DND-41 (cell line): Measurements from ENCODE around the gene TOMM40L.

Experiments used
- ATAC-seq: fragments of 200-7000 bp; cut with Tn5 transposase; 3 replicates; pipeline ENCODE4 v1.9.1; 2021; ENCODE audit warnings: low read depth; ENCODE audit not compliant: insufficient read depth
- DNase-seq: peaks from one replicate; pipeline ENCODE4 v3.0.0-alpha.2; 2020
- H2AFZ ChIP-seq: 2 replicates; pipeline ENCODE4 v1.6.0; 2012; ENCODE audit warnings: low read depth, low read length
- H3K27ac ChIP-seq: 2 replicates; pipeline ENCODE4 v1.5.1; 2012; ENCODE audit warnings: low read length, inconsistent platforms
- H3K27me3 ChIP-seq: fragments of 200-600 bp; sonication (generic); 2 replicates; pipeline ENCODE4 v1.6.0; 2012; ENCODE audit warnings: low read length, mild to moderate bottlenecking, inconsistent platforms; ENCODE audit not compliant: insufficient read depth, poor library complexity
- H3K36me3 ChIP-seq: 2 replicates; pipeline ENCODE4 v1.5.1; 2012; ENCODE audit warnings: low read length, inconsistent platforms; ENCODE audit not compliant: insufficient read depth
- H3K4me1 ChIP-seq: 2 replicates; pipeline ENCODE4 v1.5.1; 2012; ENCODE audit warnings: mild to moderate bottlenecking, low read length; ENCODE audit not compliant: insufficient read depth
- H3K4me2 ChIP-seq: 2 replicates; pipeline ENCODE4 v1.6.0; 2012; ENCODE audit warnings: mild to moderate bottlenecking, moderate library complexity, low read length, inconsistent platforms; ENCODE audit not compliant: insufficient read depth
- H3K4me3 ChIP-seq, 2 experiments: fragments of 200-600 bp in 1 of 2; shearing (Covaris generic) in 1 of 2; 2 replicates each; pipeline ENCODE4 v1.5.1; 2012 to 2016; ENCODE audit warnings: inconsistent platforms in 2 of 2, low read length in 2 of 2, mild to moderate bottlenecking in 2 of 2, low read depth in 1 of 2, moderate library complexity in 1 of 2
- H3K79me2 ChIP-seq: 2 replicates; pipeline ENCODE4 v1.6.0; 2012; ENCODE audit warnings: low read length, inconsistent platforms; ENCODE audit not compliant: insufficient read depth
- H3K9ac ChIP-seq: 2 replicates; pipeline ENCODE4 v1.6.0; 2012; ENCODE audit warnings: low read depth, mild to moderate bottlenecking, inconsistent platforms, low read length, moderate library complexity
- H3K9me3 ChIP-seq: 2 replicates; pipeline ENCODE4 v1.5.1; 2012; ENCODE audit warnings: low read length, moderate library complexity, mild to moderate bottlenecking, inconsistent platforms; ENCODE audit not compliant: insufficient read depth, severe bottlenecking
- H4K20me1 ChIP-seq: 2 replicates; pipeline ENCODE4 v1.6.0; 2012; ENCODE audit warnings: low read length; ENCODE audit not compliant: insufficient read depth
- CTCF ChIP-seq: IDR thresholded peaks from 2 replicates; pipeline ENCODE4 v1.5.1; 2012; ENCODE audit warnings: borderline replicate concordance, low read length, moderate library complexity, mild to moderate bottlenecking; ENCODE audit not compliant: poor library complexity, severe bottlenecking; ENCODE audit errors: extremely low read depth
- EZH2 ChIP-seq: IDR thresholded peaks from 3 replicates; pipeline ENCODE4 v1.6.1; 2012; ENCODE audit warnings: borderline replicate concordance, low read depth, mild to moderate bottlenecking, moderate library complexity, low read length, inconsistent platforms; ENCODE audit not compliant: severe bottlenecking

The TOMM40L gene

DNA sequence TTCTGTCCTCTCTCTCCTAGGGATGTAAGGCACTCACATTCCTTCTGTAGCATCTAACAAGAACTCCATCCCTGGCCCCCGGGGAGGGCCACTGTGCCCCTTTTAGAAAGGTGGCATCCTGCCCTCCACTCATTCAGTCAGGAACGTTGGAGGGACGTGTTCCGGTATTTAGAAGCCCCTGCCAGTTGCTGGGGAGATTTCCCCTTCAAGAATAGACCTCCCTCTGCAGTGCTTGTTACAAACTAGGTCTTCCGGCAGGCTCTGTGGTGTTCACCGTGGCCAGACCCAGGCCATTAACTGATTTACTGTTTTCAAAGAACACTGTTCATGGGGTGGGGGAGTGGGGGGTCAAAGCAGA lies 33.5 kb downstream of the TOMM40L start:
- Histone ChIP-seq H3K9me3 (peaks cover 8% of the 10 kb centered on the region), H3K4me1 (no peaks in the 10 kb centered on the region), H3K36me3 (no peaks in the 10 kb centered on the region), H3K9ac (no peak overlapping the region), H2AFZ (no peak overlapping the region), H3K79me2 (no peaks in the 10 kb centered on the region), H3K4me2 (no peak overlapping the region), H4K20me1 (no peaks in the 10 kb centered on the region), H3K4me3 (no peak overlapping the region), H3K27me3 (peaks cover 18% of the 10 kb centered on the region), H3K27ac (no peak overlapping the region)
- ATAC-seq = no peak
- TF ChIP-seq EZH2 (no peak), CTCF (no peak)
- no peak for DNase-seq

DNA sequence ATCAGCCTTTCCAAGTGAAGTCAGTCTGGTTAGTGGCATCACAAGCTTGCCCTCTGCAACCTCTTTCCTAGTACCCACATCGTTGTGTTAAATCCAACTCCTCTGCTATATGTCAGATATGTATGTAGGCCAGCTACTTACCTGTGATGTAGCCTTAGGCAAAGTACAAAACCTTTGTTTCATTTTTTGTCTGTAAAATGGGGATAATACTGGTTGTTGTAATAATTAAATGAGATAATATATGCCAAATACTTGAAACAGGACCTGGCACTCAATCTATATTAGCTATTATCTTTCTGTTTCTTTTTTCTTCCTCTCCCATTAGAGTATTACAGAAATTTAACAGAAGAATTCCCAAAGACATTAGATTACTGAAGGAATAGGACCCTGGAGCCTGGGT lies 33.9 kb downstream of the TOMM40L start:
- Histone ChIP-seq H3K36me3 (no peaks in the 10 kb centered on the region), H2AFZ (no peak overlapping the region), H3K27ac (no peak overlapping the region), H3K4me1 (no peaks in the 10 kb centered on the region), H3K79me2 (no peaks in the 10 kb centered on the region), H3K9ac (no peak overlapping the region), H3K4me3 (no peak overlapping the region), H4K20me1 (no peaks in the 10 kb centered on the region), H3K4me2 (no peak overlapping the region), H3K9me3 (peaks cover 8% of the 10 kb centered on the region), H3K27me3 (peaks cover 18% of the 10 kb centered on the region)
- ATAC-seq (no peak), DNase-seq (no peak)
- TF ChIP-seq EZH2 (no peak), CTCF (no peak)

DNA sequence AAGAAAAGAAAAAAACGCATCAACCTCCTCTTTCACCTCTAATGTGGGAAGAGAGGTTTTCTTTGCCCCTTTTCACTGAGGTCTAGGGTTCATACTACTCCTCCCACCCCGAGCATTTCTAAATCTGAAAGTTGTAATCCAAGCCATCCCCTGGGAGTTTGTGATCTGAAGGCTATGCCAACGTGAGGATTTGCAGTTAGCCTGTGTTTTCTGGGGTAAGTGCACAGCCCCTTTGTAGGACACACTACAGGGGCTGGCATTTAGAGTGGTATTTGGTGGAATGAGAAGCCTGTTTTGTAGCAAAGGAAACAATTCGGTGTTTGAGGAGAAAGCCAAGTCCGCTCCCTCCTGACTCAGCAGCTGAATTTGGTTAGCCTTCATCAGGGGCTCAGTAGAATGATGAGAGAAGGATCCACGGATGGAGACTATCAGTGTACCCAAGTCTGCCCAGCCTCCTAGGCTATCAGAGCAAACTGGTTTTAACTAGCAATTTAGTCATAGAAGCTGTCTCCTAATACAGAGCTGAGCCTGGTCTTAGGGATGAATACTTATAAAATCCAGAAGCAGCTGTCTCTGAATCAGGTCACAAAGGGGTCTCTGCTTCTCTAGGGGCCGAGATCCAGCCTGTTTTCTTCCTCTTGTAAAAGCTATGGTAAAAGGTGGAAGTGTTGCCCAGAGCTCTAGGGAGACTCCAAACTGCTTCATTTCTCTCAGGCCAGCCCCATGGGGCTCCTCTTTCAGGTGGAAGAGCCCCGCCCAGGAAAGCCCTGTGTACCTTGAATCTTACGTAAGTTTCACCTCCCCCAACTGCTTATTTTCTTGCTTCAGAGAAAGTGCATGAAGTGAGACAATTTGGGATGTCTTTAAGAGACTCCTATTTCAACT lies 34.8 kb downstream of the TOMM40L start:
- no peak overlapping the region for H3K4me2 ChIP-seq
- H4K20me1 ChIP-seq = no peaks in the 10 kb centered on the region
- H3K79me2 ChIP-seq = no peaks in the 10 kb centered on the region
- no peak overlapping the region for H3K4me3 ChIP-seq
- ATAC-seq = no peak
- H3K4me1 ChIP-seq = no peaks in the 10 kb centered on the region
- no peak for TF ChIP-seq CTCF
- TF ChIP-seq EZH2 = no peak
- peaks cover 18% of the 10 kb centered on the region for H3K27me3 ChIP-seq
- H2AFZ ChIP-seq = no peak overlapping the region
- no peaks in the 10 kb centered on the region for H3K36me3 ChIP-seq
- peaks cover 8% of the 10 kb centered on the region for H3K9me3 ChIP-seq
- H3K9ac ChIP-seq = no peak overlapping the region
- DNase-seq = no peak
- no peak overlapping the region for H3K27ac ChIP-seq
